ENCODE results near the gene TINAGL1.
A peak's percentile ranks its signal among the peaks of the same experiment; 100 is the strongest.

TINAGL1 gene

GRCh38 chr1:31576201-31576669, at the start of gene TINAGL1:
TINAGL1 (plus strand) TSS chr1:31576515; CDS start chr1:31577149, 634 bp downstream.
- no peak for DNase-seq

- DNase-seq, result no peak
Measured at GRCh38 chr1:31529999-31530684, 46.2 kb upstream of the TINAGL1 start.

DNA sequence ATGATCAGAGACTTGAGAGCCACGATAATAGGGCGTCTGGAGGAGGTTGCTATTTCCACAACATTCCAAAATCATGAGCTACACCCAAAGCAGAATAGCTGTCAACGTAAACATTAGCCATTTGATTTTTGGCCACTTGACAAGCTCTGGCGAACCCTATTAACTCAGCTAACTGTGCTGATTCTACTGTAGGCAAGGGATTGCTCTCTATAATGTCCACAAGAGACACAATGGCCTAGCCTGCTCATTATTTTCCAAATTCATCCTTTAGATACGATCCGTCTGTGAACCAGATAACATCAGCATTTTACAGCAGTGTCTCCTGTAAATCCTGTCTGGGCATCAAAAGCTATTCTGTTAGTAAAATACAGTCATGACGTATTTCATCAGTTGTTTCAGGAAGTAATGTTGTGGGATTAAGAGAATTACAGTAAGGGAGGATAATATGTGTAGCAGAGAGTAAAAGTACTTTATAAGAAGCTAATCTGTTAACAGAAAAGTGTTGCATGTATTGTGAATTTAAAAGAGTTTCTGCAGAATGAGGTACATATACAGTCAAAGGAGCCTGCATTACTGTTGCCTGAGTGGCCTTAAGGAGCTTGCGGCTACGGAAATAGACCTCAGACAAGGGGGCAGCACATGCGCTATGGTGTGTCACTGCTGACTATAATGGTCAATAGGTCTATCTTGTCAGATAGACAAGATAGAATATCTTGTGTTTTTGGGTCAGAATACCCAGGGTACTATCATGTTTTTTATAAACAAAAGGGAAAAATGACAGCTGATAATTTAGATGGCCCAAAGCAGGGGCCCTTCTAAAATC, 44.9 kb upstream of the TINAGL1 start:
- DNase-seq, result no peak

DNA sequence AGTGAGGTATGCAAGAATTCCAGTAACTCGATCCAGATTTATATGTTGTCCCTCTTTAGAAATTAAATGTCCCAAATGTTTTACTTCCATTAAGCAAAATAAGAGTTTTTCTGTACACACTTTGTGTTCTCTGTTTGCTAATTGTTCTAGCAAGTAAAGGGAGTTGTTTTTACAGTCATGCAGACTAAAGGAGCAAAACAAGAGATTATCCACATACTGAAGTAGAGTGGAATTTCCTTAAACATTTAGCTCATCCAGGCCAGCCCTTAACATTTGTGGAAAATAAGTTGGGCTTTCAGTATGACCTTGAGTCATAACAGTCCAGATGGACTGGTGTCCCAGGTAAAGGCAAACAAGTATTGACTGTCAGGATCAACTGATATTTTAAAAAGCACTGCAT, 44.1 kb upstream of the TINAGL1 start:
- no peak for DNase-seq

- DNase-seq, result no peak
Measured at GRCh38 chr1:31535561-31535960, 40.8 kb upstream of the TINAGL1 start.

GRCh38 chr1:31539329-31539728, 37.0 kb upstream of the TINAGL1 start:
- no peak for DNase-seq

- no peak for DNase-seq
Measured at GRCh38 chr1:31541194-31541593, 35.1 kb upstream of the TINAGL1 start.

GRCh38 chr1:31545927-31546540, 30.3 kb upstream of the TINAGL1 start:
- no peak for DNase-seq

DNA sequence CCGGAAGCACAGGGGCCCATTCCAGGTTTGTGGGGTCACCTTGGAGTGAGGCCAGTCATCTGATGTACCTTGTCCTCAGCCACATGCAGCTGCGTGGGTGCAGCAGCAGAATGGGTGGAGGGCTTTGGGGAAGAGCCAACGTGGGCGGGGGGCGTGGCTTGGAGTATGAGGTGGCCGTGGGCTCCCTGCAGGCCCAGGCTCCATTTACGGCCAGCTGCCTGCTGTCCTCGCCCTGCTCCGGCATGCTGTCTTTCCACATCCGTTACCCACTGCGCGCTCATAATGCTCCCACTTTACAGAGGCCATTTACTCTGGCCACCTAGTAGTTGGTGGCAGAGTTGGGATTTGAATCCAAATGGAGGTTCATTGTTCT, 27.8 kb upstream of the TINAGL1 start:
- DNase-seq, result no peak

DNA sequence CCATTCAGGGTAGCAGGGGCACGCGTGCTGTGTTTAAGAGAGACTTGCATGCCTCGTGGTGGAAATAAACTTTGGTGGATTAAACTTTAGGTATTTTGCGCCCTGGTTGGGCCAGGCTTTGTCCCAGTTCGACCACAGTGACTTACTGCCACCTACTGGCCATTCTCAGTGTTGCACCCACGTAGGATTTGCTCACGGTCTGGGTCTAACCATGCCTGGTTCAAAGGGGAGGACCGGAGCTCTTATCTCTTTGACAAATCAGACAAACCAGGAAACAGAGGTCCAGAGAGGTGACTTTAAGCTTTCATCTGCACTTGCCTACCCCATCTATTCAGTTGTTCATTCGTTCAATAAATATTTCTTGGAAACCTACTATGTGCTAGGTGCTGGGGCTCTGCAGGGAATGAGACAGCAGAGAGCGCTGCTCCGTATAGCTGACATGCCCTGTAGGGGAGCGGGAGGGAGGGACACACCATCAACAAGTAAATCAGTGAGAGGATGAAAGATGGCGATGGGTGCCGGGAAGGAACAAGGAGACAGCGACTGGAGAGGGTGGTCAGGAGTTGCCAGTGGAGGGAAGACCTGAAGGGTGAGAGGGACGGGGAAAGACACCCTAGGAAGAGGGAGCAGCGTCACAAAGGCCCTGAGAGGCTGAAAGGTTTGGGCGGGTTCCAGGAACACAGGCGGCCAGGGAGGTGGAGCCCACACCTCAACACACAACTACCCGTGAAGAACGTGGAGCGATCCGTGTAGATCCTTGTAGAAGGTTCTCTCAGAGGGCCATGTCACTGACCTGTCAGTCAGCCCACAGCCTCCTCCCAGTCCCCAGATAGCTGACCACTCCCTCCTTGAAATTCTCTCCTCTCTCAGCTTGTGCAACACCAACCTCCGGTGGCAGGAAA, 27.2 kb upstream of the TINAGL1 start:
- peak; percentile 53 for DNase-seq

DNA sequence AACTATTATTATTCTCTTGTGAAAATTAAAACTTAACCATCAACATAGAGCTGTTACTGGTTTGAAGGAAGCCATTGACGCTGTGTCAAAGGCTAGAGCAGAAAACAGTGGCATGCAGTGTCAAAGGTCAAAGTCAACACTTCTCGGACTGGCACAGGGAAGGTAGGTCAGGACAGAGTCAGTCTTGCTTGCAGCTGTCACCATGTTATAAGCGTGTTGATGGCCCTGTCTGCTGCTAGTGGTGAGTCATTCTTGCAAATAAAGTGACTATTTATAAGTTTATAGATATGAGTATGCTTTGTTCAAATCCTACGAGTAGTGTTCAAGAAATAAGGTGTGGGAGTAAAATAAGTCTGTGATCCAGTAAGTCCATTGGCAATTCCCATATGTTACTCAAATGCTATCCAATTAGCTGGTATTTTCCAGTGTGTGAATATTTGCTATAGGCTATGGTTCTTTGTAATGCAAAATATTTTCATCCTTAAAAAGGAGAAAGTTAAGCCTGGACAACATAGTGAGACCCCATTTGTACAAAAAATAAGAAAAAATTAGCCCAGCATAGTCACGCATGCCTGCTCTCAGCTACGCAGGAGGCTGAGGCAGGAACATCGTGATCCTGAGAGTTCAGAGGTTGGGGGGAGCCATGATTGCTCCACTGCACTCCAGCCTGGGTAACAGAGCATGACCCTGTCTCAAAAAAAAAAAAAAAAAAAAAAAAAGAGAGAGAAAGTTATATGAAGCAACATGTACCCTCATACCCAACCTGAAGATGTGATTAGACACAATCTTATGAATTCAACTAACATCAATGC, 26.3 kb upstream of the TINAGL1 start:
- DNase-seq, result peak; percentile 66

- DNase-seq, result no peak
Measured at GRCh38 chr1:31551208-31551607, 25.1 kb upstream of the TINAGL1 start.

- no peak for DNase-seq
Measured at GRCh38 chr1:31552489-31552888, 23.8 kb upstream of the TINAGL1 start.

- no peak for DNase-seq
Measured at GRCh38 chr1:31556481-31557006, 19.8 kb upstream of the TINAGL1 start.

DNA sequence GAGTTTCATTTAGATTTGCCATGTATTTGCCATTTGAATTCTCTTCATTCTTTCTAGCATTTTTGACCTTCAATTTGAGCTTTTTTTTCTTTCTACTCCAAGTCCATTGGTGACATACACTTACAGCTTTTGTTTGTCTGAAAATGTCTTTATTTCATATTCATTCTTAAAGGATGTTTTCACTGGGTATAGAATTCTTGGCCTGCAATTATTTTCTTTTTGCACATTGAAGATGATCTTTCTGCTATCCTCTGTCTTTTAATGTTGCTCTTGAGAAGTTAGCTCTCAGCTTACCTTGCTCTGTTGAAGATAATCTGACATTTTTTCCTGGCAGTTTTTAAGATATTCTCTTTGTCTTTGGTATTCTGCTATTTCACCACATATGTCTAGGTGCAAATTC, 16.6 kb upstream of the TINAGL1 start:
- DNase-seq, result no peak

GRCh38 chr1:31560394-31560793, 15.9 kb upstream of the TINAGL1 start:
- DNase-seq, result no peak

DNA sequence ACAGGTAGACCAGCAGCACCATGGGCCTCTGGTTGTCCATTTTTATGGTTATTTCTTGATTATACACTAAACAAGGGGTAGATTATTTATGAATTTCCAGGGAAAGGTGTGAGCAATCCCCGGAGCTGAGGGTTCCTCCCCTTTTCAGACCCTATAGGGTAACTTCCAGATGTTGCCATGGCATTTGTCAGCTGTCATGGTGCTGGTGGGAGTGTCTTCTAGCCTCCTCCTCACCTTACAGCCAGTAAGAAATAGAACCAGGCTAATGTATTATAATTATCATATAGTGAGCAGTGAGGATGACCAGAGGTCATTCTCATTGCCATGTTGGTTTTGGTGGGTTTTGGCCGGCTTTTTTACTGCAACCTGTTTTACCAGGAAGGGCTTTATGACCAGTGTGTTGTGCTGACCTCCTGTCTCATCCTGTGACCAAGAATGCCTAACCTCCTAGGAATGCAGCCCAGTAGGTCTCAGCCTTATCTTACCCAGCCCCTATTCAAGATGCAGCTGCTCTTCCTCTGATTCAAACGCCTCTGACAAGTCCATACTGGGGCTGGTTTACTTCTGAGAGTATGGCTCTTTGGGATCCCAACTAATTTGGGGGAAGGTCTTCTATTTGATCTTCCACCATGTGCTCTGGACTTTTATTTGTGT, 13.5 kb upstream of the TINAGL1 start:
- no peak for DNase-seq

- DNase-seq, result no peak
Measured at GRCh38 chr1:31564606-31564989, 11.7 kb upstream of the TINAGL1 start.

DNA sequence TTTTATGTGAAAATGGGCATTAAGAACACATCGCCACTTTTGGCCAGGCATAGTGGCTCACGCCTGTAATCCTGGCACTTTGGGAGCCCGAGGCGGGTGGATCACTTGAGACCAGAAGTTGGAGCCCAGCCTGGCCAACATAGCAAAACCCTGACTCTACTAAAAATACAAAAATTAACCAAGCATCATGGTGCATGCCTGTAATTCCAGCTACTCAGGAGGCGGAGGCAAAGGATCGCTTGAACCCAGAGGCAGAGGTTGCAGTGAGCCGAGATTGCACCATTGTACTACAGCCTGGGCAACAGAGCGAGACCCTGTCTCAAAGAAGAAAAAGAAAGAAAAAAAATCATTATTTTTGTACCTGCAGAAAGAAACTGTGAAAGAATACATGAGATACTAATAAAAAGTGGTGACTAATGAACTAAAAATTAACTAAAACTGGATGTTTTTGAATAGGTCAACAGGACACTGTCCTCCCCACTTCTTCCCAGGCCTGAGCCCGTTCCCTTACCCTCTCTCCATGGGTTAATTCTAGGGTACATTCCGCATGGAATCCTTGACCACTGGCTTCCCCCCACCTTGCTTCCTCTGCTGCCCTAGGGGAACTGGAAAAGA, 8.3 kb upstream of the TINAGL1 start:
- DNase-seq, result no peak

DNA sequence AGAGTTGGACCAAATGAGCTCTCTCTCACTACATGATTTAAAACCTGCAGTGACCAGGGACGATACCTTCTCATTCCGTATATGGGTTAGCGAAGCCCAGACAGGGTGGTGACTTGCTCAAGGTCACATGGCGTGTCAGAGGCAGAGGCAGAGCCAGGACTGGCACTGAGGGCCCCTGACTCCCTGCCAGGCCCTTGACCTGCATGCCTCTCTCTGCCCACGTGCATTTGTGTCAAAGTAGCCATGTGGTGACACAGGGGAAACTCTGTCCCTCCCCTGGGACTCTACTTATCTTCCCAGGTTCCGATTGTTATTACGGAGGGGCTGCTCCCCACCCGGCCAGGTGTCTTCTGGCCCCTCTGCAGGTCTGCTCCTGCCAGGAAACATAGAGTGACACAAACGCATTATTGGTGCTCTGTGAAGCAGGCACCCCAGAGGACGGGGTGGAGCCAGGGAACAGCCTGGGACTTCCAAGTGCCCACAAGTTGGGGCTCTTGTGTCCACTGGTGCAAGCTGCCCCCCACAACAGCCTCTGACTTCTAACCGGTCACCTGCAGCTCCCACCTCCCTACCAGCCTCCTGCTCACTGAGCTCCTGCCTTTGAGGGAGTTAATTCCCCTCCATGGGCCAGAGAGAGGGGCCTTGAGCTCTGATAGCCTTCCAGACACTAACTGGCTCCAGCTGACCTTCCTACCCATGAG, 7.3 kb upstream of the TINAGL1 start:
- DNase-seq, result no peak
